ENCODE results near the gene TLL1.

Gene TLL1

DNA sequence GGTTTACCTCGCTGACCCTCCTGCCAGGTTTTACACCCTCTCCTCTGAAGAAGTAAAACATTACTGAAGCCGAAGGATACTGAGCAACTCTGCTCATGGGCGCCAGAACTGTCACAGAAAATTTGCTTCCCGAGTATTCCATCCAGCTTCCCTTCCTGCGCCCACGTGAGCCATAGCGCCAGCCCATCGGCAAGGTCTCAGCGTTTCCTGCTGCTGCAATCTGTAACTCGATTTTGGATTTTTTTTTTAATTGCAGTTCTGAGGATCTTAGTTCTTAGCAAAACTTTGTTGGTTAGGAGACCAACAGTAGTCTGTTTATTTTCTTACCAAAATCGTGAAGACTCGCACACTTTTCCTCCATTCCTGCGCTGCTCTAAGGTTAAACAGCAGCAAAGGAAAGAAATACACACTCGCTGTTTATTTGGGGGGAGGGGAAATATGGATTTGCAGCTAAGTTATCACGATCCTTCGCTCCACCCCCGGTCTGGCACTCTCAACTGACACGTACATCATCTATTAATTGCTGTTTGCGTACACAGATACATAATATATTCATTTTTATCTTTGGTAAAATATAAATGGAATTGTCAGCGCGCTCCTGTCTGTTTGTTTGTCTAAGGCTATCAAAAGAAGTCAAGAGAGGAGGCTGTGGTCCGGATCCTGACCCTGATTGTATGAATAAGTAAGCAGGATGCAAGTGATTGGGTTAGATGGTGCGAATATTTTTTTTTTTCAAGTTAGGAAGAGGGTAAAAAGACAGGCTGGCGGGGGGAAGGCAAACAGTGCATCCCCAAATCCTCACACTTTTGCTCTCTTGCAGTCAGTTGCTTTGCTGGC, at the start of gene TLL1:
TSS of gene TLL1 (plus strand) at position 777 of the 837 bp plus-strand sequence. CDS start 668 bp downstream, outside the sequence.
- DNase-seq, result no peak

DNA sequence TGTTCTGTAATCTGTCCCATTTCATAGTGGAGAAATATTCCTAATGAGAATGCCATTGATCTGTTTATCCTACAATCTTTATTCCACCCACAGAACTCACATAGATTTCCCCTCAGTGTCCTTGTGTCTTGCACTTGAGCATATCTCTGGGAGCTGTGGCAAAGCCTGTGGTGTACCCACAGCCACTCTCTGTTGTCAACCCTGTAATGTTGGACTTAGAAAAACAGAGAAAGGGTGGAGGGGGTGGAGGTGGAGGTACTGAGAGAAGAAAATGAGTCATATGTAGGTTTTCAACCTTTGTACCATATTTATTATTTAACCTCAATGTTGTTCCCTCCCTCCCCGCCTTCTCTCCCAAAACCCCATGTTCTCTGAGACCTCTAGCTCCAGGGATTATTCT, 46.9 kb upstream of the TLL1 start:
- no peak for DNase-seq

DNA sequence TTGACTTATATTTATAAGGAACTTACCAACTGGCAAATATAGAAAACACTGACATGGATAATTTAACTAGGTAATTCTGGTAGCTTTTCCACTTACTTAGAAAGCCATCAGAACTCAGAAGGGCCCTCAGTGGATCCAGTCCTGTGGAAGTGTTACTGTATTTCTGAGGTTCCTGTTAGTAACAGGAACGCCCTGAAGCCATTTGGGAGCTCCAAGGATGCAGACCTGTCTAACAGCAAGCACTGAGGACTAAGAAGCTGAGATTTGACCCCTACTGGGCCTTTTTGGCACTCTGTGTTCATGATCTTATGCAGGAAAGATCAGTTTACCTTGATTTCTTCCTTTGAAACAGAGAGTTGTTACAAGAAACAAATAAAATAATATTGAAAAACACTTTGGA, 46.0 kb upstream of the TLL1 start:
- no peak for DNase-seq

DNA sequence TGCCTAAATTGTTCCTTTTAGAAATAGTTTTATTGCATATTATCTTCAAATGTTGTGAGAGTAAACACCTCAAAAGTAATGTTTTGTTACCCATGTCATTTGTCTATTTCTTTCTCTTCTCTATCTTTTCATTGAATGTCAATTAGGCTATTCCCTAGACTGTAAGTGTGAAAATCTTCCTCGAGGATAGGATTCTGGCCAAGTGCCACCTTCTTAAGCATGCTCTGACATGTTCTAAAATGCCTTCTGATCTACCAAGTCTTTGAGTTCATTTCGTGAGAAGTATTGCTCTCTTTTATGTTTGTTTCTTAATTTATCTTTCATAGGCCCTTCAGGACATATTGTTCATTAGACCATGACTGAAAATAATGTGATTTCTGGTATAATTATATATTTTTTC, 44.1 kb upstream of the TLL1 start:
- no peak for DNase-seq

DNA sequence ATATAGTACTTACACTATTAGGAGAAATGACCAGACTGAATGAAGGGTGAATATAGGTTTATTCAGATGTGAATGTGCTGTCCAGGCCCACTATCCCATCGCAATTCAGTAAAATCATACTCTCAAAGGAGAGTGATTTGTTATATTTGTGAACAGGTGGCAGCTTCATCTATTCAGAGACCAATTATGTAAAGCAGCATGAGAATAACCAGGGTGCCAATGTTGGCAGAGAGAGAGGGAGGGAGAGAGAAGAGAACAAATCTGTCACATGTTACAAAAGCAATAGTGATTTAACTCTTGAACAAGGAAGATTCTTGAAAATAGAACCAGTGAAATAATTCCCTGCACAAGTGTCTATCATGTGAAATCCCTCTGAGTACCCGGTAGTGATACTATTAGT, 38.9 kb upstream of the TLL1 start:
- no peak for DNase-seq

DNA sequence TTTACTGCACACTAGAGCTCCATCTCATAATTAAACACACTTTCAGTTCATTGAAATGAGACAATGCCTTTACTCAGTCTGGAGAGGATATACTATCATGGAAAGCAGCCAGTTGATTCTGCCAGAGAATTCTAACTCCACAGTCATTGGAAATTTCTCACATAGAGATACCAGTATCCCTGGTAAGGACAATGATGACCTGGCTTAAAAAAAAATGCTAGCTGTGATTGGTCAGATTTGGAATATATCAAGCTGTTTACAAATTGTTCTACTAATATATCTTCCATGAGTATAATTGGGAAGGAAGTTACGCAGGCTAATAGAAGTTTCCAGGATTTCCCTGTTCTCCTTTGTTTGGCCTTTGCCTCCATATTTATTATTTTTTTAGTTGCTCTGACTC, 34.5 kb upstream of the TLL1 start:
- DNase-seq, result no peak

DNA sequence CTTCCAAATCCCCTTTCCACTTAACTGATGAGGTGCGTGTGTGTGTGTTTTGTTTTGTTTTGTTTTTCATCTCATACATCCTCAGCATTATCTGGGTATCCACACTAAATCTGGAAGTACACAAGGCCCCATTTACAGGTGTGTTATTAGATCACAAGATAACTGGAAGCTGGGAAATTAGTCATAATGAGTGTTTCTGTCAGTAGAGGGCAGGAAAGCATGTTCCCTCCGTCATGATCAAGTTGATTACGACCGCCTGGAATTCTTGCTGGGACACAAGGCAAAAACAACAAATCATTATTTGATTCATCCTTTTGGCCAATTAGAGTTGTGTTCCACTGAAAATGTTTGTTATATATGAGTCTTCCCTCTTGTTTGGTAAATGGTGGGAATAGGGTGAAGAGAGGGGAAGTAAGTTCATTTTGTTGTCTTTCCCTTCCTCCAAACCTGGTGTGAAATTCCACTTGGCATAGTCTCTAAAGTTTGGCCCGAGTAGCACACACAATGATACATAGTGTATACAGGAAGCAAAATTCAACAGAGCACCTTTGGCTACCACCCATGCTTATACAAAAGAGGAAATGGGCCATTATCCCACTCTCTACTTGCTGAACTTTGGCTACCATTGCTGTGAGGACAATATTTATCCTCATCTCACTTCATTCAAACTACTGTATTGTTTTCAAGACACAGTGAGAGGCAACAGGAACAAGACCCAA, 33.3 kb upstream of the TLL1 start:
- no peak for DNase-seq

DNA sequence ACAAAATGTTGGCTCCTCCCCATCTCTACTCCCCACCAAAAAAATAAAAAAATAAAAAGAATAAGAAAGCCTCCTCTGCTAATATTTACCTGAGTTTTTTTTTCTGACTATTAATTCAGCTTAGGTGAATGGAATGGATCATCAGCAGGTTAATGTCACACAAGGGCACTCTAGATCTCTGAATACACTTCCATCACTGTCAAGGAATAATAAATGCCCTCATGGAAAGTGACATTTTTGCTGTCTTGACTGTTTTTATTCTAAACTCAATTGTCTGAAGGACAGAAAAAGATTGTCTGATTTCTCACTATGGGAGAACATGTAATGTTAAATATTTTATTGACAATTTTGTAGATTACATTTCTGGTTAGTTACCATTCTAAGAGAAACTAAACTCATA, 30.4 kb upstream of the TLL1 start:
- no peak for DNase-seq

DNA sequence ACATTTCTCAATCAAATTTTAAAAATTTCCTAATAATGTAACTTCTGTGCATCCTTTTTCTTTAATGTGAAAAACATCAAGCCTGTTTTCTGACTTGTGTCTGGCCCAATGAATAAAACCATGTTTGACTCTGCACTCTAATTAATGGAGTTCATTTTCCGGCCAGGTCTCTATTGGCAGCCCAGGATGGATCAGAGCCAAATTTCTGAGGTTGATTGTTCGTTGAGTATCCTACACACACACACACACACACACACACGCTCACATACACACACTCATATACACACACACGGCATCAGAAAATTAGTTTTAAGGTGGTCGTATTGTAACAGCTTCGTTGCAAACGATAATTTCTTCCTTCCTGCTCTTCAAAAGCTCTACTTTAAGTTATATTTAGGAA, 28.9 kb upstream of the TLL1 start:
- DNase-seq, result no peak

DNA sequence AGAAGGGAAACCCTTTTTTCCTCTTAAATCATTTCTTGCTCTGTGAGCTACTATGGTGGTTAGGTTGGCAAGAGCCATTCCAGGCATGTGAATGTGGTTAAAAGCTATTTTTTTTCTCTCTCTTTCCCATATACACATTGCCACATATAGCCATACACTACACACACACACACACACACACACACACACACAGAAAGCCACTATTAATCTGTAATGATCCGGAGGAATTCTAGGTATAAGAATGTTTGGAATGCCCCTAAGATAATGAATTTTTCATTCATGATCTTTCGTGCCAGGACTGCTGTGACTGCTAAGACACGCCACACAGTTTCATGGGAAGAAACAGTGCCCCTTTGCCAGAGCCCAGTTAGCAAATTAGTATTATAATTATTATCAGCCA, 21.8 kb upstream of the TLL1 start:
- no peak for DNase-seq

DNA sequence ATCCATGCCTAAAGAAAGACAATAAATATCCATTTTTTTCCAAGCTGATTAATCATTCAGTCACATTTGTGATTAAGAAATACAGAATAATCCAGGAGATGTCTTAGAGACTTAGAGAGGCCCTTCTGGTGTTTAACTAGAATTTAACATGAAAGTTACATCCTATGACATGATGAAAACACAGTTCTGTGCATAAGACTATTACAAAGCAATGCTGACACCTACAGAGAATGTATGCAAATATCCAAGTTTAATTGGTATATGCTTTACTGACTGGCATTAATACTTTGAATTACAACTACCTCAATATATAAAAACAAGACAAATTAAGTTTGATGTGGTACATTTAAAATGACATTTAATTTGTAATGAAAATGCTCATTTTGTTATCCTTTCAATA, 17.8 kb upstream of the TLL1 start:
- DNase-seq, result no peak

DNA sequence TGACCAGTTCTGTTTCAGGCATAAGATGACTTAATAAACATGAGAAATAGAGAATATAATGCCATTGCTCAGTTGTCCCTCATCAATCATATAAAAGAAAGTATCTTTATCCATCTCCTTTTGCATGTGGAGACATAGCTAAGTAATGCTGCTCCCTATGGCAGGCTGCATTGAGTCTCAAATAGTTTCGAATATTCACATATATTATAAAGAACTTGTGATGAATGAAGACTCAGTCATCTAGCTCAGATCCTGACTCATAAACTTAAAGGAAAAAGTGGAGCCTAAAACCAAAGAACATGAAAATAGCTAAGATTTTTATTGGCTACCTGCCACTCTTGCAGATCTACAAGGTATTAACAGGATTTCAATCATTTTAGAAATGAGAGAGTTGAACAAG, 11.7 kb upstream of the TLL1 start:
- no peak for DNase-seq

DNA sequence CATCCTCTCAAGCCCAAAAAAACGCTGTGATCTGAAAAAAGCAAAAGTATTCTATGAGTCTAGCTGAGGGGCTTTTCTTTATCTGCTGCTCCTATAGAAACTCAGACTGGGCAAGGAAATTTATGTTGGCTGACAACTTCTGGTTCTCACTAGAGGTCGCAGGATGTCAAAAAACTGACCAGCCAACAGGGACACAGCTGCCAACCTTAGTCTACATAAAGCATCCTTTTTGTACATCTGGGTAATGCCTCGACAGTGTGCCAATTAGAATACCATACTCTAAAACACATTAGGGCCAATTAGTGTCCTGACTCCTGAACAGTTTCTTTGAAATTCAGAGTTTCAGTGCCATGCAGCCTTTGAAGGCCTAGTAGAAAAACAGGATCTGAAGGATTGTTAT, 8.8 kb upstream of the TLL1 start:
- no peak for DNase-seq

DNA sequence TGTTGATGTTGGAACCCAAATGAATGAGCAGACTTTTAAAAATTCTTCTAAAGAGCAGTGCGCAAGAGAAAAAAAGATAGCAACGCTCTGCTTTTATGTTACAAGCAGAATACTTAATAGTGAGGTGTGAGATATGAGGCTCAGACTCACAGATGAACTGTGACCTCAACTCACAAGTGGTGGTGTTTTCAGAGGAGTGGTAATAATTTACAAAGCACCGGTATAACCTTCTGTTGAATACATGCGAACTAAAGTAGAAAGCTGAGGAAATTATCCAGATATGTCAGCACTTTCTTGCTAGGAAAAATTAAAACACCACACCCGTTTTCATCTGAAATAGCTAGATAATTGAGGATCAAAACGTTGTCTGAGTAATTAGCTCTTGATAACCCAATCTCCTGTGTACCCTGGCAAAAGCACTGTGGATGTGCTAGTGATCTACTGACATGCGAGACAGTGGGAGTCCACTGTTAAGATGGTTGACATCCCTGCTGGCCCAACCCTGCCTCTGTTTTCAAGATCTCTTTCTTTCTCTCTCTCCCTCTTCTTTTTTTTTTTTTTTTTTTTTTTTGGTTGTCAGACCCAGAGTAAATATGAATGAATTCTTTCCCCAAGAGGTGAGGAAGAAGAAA, 6.9 kb upstream of the TLL1 start:
- DNase-seq, result no peak

DNA sequence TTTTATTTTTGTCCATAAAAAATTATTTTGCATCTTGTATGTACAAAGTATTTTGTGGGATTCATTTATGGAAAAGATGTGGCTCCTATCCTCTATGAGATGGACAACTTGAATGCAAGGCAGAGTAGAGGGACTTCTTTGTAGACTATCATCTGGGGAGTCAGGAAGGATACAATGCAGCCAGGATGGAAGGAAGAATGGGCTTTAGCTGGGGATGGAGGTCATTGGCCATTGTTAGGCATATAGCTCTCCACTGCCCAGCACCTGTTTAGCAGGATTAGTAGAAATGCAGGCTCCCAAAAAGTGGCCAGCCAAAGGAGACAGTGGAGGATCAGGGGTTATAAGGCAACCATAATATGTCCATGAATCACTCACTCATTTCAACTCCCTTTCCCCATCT, 5.1 kb upstream of the TLL1 start:
- no peak for DNase-seq

DNA sequence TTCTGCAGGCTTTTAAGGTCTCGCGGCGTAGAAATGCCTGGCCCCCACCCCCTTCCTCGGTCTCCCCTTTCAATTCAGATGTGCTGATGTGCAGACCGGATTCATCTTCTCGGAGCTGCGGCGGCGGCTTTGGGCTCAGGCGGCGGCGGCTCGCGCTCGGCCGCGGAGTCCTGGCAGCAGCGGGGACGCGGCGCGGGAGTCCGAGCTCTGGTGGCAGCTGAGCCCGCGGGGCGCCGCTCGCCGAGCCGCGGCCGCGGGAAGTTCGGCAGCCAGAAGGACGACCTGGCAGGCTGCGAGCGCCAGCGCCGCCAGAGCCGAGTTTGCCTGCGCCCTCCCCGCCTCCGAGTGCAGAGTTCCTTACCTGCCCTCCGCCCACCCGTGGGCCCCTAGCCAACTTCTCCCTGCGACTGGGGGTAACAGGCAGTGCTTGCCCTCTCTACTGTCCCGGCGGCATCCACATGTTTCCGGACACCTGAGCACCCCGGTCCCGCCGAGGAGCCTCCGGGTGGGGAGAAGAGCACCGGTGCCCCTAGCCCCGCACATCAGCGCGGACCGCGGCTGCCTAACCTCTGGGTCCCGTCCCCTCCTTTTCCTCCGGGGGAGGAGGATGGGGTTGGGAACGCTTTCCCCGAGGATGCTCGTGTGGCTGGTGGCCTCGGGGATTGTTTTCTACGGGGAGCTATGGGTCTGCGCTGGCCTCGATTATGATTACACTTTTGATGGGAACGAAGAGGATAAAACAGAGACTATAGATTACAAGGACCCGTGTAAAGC, 448 bp downstream of the TLL1 start:
- no peak for DNase-seq

DNA sequence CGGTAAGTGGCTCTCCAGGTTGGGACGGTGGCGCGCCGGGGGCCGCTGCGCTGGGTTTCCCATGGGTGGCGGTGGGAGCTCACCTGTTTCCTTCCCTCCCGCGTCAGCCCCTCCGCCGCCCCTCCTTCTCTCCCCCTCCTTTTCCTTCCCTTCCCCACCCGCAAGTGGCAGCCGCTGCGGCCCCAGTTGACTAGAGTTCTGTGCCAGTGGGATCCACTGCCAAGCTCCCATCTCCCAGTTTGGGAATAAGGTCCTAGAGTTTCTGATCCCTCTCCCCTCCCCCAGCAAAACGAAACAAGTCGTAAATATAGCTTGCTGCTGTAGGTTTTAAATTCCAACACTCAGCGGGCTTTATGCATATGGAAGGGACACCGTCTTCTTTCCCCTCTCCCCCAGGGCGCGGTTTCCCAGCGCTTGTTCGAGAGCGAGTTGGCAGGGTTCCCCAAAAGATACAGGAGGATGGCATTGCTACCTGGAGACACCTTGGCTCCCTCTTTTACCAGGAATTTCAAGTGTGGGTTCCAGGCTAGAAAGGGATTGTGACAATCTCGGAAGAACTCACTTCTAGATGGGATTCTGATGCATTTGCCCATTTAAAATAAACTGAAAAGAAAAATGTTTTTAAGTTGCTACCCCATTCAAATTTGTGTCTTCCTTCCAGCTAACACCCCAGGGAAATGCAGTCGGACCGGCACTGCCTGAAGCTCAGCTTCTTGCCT, 1.2 kb downstream of the TLL1 start:
- DNase-seq, result no peak

DNA sequence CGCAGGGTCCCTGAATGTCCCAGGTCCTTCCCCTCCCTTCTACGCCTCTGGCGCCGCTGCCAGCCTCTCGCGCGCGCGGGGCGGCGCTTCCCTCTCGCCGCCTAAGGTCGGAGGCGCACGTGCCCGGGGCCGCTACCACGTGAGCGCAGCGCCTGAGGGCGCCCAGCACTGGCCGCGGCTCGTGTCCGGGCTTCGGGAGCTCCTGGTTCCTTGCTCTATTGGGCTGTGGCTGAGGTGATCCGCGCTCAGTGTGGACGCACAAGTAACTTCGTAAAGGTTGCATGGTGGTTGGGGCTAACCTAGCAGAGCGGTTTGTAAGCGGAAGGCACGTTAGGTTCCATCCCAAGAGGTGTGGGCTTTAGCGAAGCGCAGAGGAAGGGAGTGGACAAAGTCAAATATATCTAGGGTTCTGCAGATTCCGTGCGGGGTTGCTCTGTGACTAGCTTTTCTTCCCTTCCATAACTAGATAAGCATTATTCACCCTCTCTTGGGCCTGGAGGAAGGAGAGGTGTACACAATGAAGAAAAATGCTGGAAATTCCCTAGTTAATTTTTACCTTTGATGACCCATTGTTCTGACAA, 1.8 kb downstream of the TLL1 start:
- DNase-seq, result no peak

DNA sequence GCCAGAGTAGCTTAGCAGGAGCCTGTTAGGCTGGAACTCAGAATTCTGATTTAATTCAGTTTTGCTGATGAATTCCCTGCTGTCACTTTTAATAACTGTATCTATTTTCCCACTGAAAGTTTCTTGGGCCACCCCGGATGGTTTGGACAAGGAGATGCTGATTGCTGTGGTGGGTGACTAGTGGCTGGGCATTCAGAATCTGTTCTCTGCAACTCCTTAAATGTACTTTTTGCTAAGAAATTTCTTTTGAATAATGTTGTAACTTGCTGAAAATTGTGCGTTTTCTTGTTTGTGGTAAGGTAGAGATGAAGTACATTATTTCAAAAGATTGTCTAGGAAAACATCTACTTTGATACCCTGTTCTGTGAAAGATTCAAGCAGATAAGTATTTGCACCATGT, 2.4 kb downstream of the TLL1 start:
- no peak for DNase-seq

DNA sequence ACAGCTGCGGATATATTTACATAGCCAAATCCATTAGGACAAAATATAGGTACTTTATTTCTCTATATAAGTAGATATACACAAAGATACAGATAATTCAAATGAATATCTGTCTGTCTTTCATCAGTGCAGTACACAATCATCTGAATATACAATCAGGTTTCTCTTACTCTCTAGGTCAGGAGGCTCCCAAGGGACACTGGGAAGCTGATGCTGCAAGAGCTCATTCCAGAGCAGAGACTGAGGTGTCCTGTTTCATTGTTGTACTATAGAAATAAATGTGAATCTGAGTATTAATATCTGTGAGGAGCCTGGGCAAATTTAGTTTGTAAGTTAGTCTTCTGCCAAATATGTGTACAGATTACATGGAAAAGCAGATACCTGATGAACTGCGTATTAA, 4.2 kb downstream of the TLL1 start:
- no peak for DNase-seq

DNA sequence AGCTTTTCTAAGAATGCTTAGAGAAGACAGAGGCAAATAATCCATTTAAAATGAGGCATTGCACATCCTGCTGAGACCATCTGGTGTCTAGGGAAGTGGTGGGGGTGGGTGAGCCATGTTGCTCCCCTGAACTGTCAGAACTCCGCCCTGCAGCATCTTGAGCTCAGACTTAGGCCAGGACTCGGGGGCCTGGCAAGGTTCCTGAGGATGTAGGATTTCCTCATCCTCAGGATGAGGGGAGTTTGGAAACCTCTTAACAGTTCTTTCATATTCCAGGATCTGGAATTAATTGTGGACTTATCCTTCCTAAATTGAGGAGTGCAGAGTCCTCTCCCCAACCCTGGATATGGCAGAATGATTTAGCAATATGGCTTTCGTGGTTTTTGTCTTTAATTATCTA, 6.6 kb downstream of the TLL1 start:
- DNase-seq, result no peak

DNA sequence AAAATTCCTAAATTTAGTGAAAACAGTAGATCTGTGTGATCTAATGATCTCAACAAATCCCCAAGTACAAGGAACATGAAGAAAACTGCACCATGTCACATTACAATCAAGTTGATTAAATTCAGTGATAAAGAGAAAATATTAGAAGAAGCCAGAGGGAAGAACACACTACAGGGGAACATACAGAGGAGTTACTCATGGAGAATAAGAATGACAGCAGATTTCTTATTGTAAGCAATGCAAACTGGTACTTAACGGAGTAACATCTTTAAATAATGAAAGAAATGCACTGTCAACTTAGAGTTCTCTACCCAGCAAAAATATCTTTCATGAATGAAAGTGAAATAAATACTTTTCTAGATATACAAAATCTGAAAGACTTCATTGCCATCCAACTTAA, 21.1 kb downstream of the TLL1 start:
- DNase-seq, result no peak

Data from activated CD4-positive, alpha-beta T cell treated with anti-CD3 and anti-CD28 coated beads for 4 hours (primary cell).